WTC11 (cell line): ENCODE data around the gene SSNA1. TPM values are rescaled to one million over a fixed set of nuclear protein-coding genes. Genes with fewer than 3 reads are reported as not detected.

Experiments used
- ATAC-seq: fragments of 200-7000 bp; cut with Tn5 transposase; 2 replicates; pipeline ENCODE4 v1.10.0; 2021; ENCODE audit warnings: mild to moderate bottlenecking, moderate library complexity
- CTCF ChIA-PET: fragments of 300-600 bp; sonication (Branson Sonifier 250); formaldehyde crosslinking; loops from one replicate; lab custom pipeline; 2021; ENCODE audit warnings: antibody characterized with exemption; lab: Charles Lee
- POLR2A ChIA-PET: fragments of 350-600 bp; sonication (Branson Sonifier 250); formaldehyde crosslinking; loops from one replicate; lab custom pipeline; 2021; ENCODE audit warnings: antibody characterized with exemption; lab: Charles Lee
- DNase-seq: peaks from one replicate; pipeline ENCODE4 v3.0.0; 2021; ENCODE audit warnings: low spot score
- H3K27ac Mint-ChIP-seq: 2 replicates; pipeline ENCODE4 v1.8.0; 2021; ENCODE audit warnings: mixed read lengths
- H3K27me3 Mint-ChIP-seq: 2 replicates; pipeline ENCODE4 v1.8.0; 2021; ENCODE audit warnings: low read depth, mild to moderate bottlenecking, moderate library complexity, mixed read lengths
- H3K36me3 Mint-ChIP-seq: 2 replicates; pipeline ENCODE4 v1.8.0; 2021; ENCODE audit warnings: mixed read lengths
- H3K4me1 Mint-ChIP-seq: 2 replicates; pipeline ENCODE4 v1.8.0; 2022; ENCODE audit warnings: mixed read lengths
- H3K4me3 Mint-ChIP-seq: 2 replicates; pipeline ENCODE4 v1.8.0; 2021; ENCODE audit warnings: mild to moderate bottlenecking, moderate library complexity, mixed read lengths
- H3K9me3 Mint-ChIP-seq: 2 replicates; pipeline ENCODE4 v1.8.0; 2021; ENCODE audit warnings: mixed read lengths
- ATF1 ChIP-seq: sonication (generic); formaldehyde crosslinking; IDR thresholded peaks from 2 replicates; pipeline ENCODE4 v1.8.1; 2023; ENCODE audit warnings: mild to moderate bottlenecking, moderate library complexity, missing genetic modification reagents
- CBFB ChIP-seq: sonication (generic); formaldehyde crosslinking; IDR thresholded peaks from 2 replicates; pipeline ENCODE4 v1.8.1; 2022; ENCODE audit warnings: mild to moderate bottlenecking, low read depth, missing genetic modification reagents
- CREB1 ChIP-seq: sonication (generic); formaldehyde crosslinking; IDR thresholded peaks from 2 replicates; pipeline ENCODE4 v1.8.0; 2023; ENCODE audit warnings: mild to moderate bottlenecking, missing genetic modification reagents
- EMX1 ChIP-seq: fragments of 250-450 bp; sonication (Bioruptor Pico); IDR thresholded peaks from 2 replicates; pipeline ENCODE4 v1.8.0; 2021; ENCODE audit warnings: mild to moderate bottlenecking
- ETV6 ChIP-seq: sonication (generic); formaldehyde crosslinking; IDR thresholded peaks from 2 replicates; pipeline ENCODE4 v1.8.1; 2022; ENCODE audit warnings: mild to moderate bottlenecking, missing genetic modification reagents
- FOXJ3 ChIP-seq: sonication (generic); formaldehyde crosslinking; IDR thresholded peaks from 2 replicates; pipeline ENCODE4 v1.9.0; 2021; ENCODE audit warnings: missing genetic modification reagents, mild to moderate bottlenecking, borderline replicate concordance
- FOXP1 ChIP-seq: sonication (generic); formaldehyde crosslinking; IDR thresholded peaks from 2 replicates; pipeline ENCODE4 v1.8.0; 2022; ENCODE audit warnings: missing genetic modification reagents, mild to moderate bottlenecking, moderate library complexity, borderline replicate concordance
- IRF1 ChIP-seq: sonication (generic); formaldehyde crosslinking; IDR thresholded peaks from 2 replicates; pipeline ENCODE4 v1.8.0; 2023; ENCODE audit warnings: missing genetic modification reagents
- NR2C2 ChIP-seq: sonication (generic); formaldehyde crosslinking; IDR thresholded peaks from 2 replicates; pipeline ENCODE4 v1.8.0; 2022; ENCODE audit warnings: mild to moderate bottlenecking, missing genetic modification reagents
- ZNF121 ChIP-seq: sonication (generic); formaldehyde crosslinking; IDR thresholded peaks from 2 replicates; pipeline ENCODE4 v1.8.0; 2023; ENCODE audit warnings: missing genetic modification reagents
- total RNA-seq: library from RNA; stranded (reverse); gene quantifications from 3 replicates; pipeline ENCODE4 v1.2.3, GENCODE V29; 2021
- TF ChIP-seq, protein P1 (sequence below): sonication (generic); formaldehyde crosslinking; IDR thresholded peaks from 2 replicates; pipeline ENCODE4 v1.8.1; 2023; ENCODE audit warnings: mild to moderate bottlenecking, missing genetic modification reagents, moderate library complexity
- TF ChIP-seq, protein P2 (sequence below): fragments of 250-450 bp; sonication (Bioruptor Pico); IDR thresholded peaks from 2 replicates; pipeline ENCODE4 v1.9.0; 2021; ENCODE audit warnings: mild to moderate bottlenecking
- TF ChIP-seq, protein P3 (sequence below): sonication (generic); formaldehyde crosslinking; conservative IDR thresholded peaks from 2 replicates; pipeline ENCODE4 v1.8.1; 2023; ENCODE audit warnings: mild to moderate bottlenecking, low read depth, missing genetic modification reagents, moderate library complexity
- TF ChIP-seq, protein P4 (sequence below): fragments of 250-450 bp; sonication (Bioruptor Pico); IDR thresholded peaks from 2 replicates; pipeline ENCODE4 v2.1.2; 2022; ENCODE audit warnings: mild to moderate bottlenecking, moderate library complexity

Gene SSNA1
- total RNA-seq, 1 experiment from 2014 or later: 102 TPM

GRCh38 chr9:137228968-137229896, 40.8 kb downstream of the SSNA1 start:
- Mint-ChIP-seq H3K4me3 (no peak overlapping the region), H3K9me3 (no peaks in the 10 kb centered on the region)
- no peak for TF ChIP-seq NR2C2 (CRISPR knock-in tag)
- TF ChIP-seq ETV6 (CRISPR knock-in tag): no peak
- peak; percentile 53; the same call in 1 of the 2 replicates for TF ChIP-seq ATF1 (CRISPR knock-in tag)
- TF ChIP-seq ZNF121 (CRISPR knock-in tag): peak; percentile 65; the same call in 1 of the 2 replicates
- TF ChIP-seq, all 79 proteins: peak for 2
- Mint-ChIP-seq H3K27ac (no peak overlapping the region), H3K4me1 (peaks cover 3% of the 10 kb centered on the region), H3K27me3 (no peaks in the 10 kb centered on the region), H3K36me3 (no peaks in the 10 kb centered on the region)
- DNase-seq (no peak), ATAC-seq (no peak)
- CTCF ChIA-PET: interaction anchor here (0.8 to 1.2 kb wide), 5 partner anchors 15 to 162 kb away, joined by 3 to 4 read pairs (median 3); no protein-coding TSS in a partner anchor
- POLR2A ChIA-PET: interaction anchor here (0.6 kb wide), 1 partner anchor 60 kb away, joined by 3 read pairs; no protein-coding TSS in a partner anchor

- ChIA-PET CTCF (interaction anchor here (0.8 to 1.2 kb wide), 5 partner anchors 16 to 162 kb away, joined by 3 to 4 read pairs (median 3); no protein-coding TSS in a partner anchor), POLR2A (interaction anchor here (0.6 kb wide), 1 partner anchor 61 kb away, joined by 3 read pairs; no protein-coding TSS in a partner anchor)
- no peak overlapping the region for H3K27ac Mint-ChIP-seq
- DNase-seq (no peak), ATAC-seq (no peak)
- H3K9me3 Mint-ChIP-seq: no peaks in the 10 kb centered on the region
- peaks cover 7% of the 10 kb centered on the region for H3K4me1 Mint-ChIP-seq
- TF ChIP-seq EMX1 (no peak), FOXP1 (CRISPR knock-in tag) (peak; percentile 39; the same call in 1 of the 2 replicates)
- H3K36me3 Mint-ChIP-seq: no peaks in the 10 kb centered on the region
- H3K4me3 Mint-ChIP-seq: no peak overlapping the region
- H3K27me3 Mint-ChIP-seq: no peaks in the 10 kb centered on the region
Observed at GRCh38 chr9:137229903-137230704, 41.6 kb downstream of the SSNA1 start.

DNA sequence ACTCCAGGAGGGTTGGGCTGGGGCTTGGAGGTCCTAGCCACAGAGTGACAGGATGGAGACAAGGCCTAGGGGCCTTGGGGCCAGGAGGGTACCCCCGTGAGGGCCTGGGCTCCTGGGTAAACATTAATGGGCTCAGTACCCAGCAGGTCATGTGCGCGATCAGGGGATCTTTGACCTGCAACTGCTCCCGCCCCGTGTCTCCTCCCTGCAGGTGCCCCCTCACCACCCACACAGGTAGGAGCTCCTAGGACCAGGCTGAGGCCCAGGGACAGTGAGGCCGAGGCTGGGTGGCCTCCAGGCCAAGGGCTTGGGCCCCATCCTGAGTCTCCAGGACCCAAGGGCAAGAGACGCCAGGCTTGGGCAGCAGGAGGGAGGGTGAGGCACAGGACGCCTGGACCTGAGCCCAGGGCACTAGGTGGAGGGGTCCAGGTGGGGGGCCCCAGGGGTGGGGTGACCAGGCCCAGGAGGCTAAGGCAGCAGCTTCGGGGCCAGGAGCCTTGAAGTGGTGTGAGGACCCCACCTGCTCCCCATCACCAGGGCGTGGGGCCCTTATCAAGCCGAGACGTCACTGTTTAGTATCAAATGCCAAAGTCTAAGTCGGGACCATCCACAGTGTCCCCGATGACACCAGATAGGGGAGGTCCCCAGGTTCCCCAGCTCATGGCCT, 42.4 kb downstream of the SSNA1 start, which contains the start of gene SLC34A3:
TSS of gene SLC34A3 (plus strand) at position 197 of the 667 bp plus-strand sequence. CDS start 802 bp downstream, outside the sequence.
- ATAC-seq (no peak), DNase-seq (no peak)
- ChIA-PET POLR2A (no interaction called here), CTCF (interaction anchor here (0.9 to 1.2 kb wide), 4 partner anchors 17 to 184 kb away, joined by 3 to 4 read pairs (median 4); partner anchors contain the start of gene NPDC1)
- TF ChIP-seq, protein P1, sequence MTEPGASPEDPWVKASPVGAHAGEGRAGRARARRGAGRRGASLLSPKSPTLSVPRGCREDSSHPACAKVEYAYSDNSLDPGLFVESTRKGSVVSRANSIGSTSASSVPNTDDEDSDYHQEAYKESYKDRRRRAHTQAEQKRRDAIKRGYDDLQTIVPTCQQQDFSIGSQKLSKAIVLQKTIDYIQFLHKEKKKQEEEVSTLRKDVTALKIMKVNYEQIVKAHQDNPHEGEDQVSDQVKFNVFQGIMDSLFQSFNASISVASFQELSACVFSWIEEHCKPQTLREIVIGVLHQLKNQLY: no peak
- peak; percentile 8; the same call in 1 of the 2 replicates for TF ChIP-seq FOXP1 (CRISPR knock-in tag)
- peaks cover 11% of the 10 kb centered on the region for H3K4me1 Mint-ChIP-seq
- no peaks in the 10 kb centered on the region for H3K27me3 Mint-ChIP-seq
- H3K9me3 Mint-ChIP-seq: no peaks in the 10 kb centered on the region
- no peak within 1 kb of the TSS for H3K27ac Mint-ChIP-seq
- no peaks in the 10 kb centered on the region for H3K36me3 Mint-ChIP-seq
- H3K4me3 Mint-ChIP-seq: no peak within 1 kb of the TSS

- no peak overlapping the region for H3K4me3 Mint-ChIP-seq
- H3K27ac Mint-ChIP-seq: no peak overlapping the region
- H3K4me1 Mint-ChIP-seq: peaks cover 11% of the 10 kb centered on the region
- no peaks in the 10 kb centered on the region for H3K27me3 Mint-ChIP-seq
- no peaks in the 10 kb centered on the region for H3K36me3 Mint-ChIP-seq
- ChIA-PET POLR2A (no interaction called here), CTCF (interaction anchor here (1.2 kb wide), 1 partner anchor 185 kb away, joined by 4 read pairs; the partner anchor contains the start of gene NPDC1)
- no peaks in the 10 kb centered on the region for H3K9me3 Mint-ChIP-seq
- ATAC-seq (no peak), DNase-seq (no peak)
- TF ChIP-seq FOXJ3 (no peak), CBFB (CRISPR knock-in tag) (no peak), IRF1 (CRISPR knock-in tag) (no peak), CREB1 (CRISPR knock-in tag) (no peak)
- TF ChIP-seq, protein P2, sequence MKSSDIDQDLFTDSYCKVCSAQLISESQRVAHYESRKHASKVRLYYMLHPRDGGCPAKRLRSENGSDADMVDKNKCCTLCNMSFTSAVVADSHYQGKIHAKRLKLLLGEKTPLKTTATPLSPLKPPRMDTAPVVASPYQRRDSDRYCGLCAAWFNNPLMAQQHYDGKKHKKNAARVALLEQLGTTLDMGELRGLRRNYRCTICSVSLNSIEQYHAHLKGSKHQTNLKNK (CRISPR knock-in tag): no peak
- TF ChIP-seq, protein P3, sequence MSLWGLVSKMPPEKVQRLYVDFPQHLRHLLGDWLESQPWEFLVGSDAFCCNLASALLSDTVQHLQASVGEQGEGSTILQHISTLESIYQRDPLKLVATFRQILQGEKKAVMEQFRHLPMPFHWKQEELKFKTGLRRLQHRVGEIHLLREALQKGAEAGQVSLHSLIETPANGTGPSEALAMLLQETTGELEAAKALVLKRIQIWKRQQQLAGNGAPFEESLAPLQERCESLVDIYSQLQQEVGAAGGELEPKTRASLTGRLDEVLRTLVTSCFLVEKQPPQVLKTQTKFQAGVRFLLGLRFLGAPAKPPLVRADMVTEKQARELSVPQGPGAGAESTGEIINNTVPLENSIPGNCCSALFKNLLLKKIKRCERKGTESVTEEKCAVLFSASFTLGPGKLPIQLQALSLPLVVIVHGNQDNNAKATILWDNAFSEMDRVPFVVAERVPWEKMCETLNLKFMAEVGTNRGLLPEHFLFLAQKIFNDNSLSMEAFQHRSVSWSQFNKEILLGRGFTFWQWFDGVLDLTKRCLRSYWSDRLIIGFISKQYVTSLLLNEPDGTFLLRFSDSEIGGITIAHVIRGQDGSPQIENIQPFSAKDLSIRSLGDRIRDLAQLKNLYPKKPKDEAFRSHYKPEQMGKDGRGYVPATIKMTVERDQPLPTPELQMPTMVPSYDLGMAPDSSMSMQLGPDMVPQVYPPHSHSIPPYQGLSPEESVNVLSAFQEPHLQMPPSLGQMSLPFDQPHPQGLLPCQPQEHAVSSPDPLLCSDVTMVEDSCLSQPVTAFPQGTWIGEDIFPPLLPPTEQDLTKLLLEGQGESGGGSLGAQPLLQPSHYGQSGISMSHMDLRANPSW: no peak
- TF ChIP-seq, protein P4, sequence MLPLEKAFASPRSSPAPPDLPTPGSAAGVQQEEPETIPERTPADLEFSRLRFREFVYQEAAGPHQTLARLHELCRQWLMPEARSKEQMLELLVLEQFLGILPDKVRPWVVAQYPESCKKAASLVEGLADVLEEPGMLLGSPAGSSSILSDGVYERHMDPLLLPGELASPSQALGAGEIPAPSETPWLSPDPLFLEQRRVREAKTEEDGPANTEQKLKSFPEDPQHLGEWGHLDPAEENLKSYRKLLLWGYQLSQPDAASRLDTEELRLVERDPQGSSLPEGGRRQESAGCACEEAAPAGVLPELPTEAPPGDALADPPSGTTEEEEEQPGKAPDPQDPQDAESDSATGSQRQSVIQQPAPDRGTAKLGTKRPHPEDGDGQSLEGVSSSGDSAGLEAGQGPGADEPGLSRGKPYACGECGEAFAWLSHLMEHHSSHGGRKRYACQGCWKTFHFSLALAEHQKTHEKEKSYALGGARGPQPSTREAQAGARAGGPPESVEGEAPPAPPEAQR (CRISPR knock-in tag): no peak
Observed at GRCh38 chr9:137231372-137232039, 43.0 kb downstream of the SSNA1 start.
